Measurements from ENCODE around the gene TBX10. TPM values are rescaled to one million over a fixed set of nuclear protein-coding genes. Genes with fewer than 3 reads are reported as not detected.
"Not testable (repeated sequence)": the region's sequence is repeated elsewhere in the genome, so short reads cannot be mapped to it uniquely, and the experiment has no call there.

Gene TBX10
- total RNA-seq, 6 donors from 2014 or later: not detected

GRCh38 chr11:67593565-67593905 lies 46.0 kb downstream of the TBX10 start:
- Histone ChIP-seq H3K4me3 (no peak overlapping the region), H3K27me3 (no peaks in the 10 kb centered on the region), H3K9me3 (no peaks in the 10 kb centered on the region), H3K27ac (peak overlapping the region in 1 of 4 donors; percentile 24), H3K36me3 (peaks cover 0 to 7% (median 0%) of the 10 kb centered on the region in 4 donors), H3K4me1 (no peaks in the 10 kb centered on the region)
- DNase-seq (no peak), ATAC-seq (ENCODE audit: low FRiP score in 2 of 2) (no peak)
- 54 to 66% methylated on average over 3 of the region's 3 CpGs for WGBS, 2 donors
- TF ChIP-seq POLR2A (IDR thresholded peaks at IDR 0.05): no peak
- TF ChIP-seq EP300 (IDR thresholded peaks at IDR 0.05): no peak
- TF ChIP-seq POLR2AphosphoS5 (IDR thresholded peaks at IDR 0.05): no peak
- TF ChIP-seq, protein P1, sequence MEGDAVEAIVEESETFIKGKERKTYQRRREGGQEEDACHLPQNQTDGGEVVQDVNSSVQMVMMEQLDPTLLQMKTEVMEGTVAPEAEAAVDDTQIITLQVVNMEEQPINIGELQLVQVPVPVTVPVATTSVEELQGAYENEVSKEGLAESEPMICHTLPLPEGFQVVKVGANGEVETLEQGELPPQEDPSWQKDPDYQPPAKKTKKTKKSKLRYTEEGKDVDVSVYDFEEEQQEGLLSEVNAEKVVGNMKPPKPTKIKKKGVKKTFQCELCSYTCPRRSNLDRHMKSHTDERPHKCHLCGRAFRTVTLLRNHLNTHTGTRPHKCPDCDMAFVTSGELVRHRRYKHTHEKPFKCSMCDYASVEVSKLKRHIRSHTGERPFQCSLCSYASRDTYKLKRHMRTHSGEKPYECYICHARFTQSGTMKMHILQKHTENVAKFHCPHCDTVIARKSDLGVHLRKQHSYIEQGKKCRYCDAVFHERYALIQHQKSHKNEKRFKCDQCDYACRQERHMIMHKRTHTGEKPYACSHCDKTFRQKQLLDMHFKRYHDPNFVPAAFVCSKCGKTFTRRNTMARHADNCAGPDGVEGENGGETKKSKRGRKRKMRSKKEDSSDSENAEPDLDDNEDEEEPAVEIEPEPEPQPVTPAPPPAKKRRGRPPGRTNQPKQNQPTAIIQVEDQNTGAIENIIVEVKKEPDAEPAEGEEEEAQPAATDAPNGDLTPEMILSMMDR (IDR thresholded peaks at IDR 0.05): no peak

DNA sequence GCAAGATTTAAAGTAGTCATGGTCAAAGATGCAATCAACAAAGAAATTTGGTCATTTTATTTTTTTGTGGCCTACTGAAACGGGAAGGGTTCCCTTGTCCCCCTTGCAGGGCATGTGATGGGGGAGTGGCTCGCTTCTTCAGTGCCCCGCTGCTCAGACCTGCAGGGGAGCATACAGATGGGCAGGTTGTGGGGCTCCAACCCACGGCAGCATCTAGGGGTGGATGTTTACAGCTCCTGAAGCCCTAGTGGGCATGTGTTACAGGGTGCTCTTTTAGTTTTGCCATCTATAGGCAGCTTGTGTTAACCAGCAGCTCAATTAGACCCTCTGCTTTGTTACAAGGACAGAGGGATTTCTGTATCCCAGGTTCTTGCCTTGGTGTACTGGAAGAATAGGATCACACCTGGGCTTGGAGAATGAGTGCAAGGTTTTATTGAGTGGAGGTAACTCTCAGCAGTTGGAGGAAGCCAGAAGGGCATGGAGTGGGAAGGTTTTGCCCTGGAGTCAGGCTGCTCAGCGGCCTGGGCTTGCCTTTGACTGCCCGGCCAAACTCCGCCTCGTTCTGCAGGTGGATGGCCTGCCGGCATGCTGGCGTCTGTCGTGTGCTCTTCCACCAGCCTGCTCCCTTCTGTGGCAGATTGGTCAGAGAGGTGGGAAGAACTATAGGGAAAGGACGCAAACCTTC lies 46.5 kb downstream of the TBX10 start:
- Histone ChIP-seq H3K9me3 (no peaks in the 10 kb centered on the region), H3K4me3 (no peak overlapping the region), H3K36me3 (peaks cover 0 to 12% (median 4%) of the 10 kb centered on the region in 4 donors), H3K4me1 (no peaks in the 10 kb centered on the region), H3K27ac (no peak overlapping the region), H3K27me3 (no peaks in the 10 kb centered on the region)
- TF ChIP-seq POLR2AphosphoS5 (IDR thresholded peaks at IDR 0.05) (no peak), POLR2A (IDR thresholded peaks at IDR 0.05) (no peak), EP300 (IDR thresholded peaks at IDR 0.05) (no peak)
- TF ChIP-seq, protein P1 (IDR thresholded peaks at IDR 0.05): no peak
- DNase-seq (no peak), ATAC-seq (ENCODE audit: low FRiP score in 2 of 2) (no peak)
- WGBS, 2 donors: 70 to 76% methylated on average over 4 to 11 of the region's 12 CpGs

DNA sequence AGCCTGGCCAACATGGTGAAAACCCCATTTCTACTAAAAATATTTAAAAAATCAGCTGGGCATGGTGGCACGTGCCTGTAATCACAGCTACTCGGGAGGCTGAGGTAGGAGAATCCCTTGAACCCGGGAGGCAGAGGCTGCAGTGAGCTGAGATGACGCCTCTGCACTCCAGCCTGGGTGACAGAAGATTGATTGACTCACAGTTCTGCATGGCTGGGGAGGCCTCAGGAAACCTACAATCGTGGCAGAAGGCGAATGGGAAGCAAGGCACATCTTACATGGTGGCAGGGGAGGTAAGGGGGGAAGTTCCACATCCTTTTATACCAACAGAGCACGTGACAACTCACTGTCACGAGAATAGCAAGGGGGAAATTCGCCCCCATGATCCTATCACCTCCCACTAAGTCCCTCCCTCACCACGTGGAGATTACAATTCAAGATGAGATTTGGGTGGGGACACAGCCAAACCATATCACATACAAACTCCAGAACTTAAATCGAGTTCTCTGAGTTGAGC lies 50.6 kb downstream of the TBX10 start:
- not testable (repeated sequence) for ATAC-seq (ENCODE audit: low FRiP score in 2 of 2); H3K9me3 ChIP-seq; H3K27ac ChIP-seq; DNase-seq; H3K27me3 ChIP-seq; H3K4me3 ChIP-seq
- Histone ChIP-seq H3K4me1 (peaks cover 14 to 22% (median 18%) of the 10 kb centered on the region in 4 donors), H3K36me3 (peaks cover 0 to 40% (median 23%) of the 10 kb centered on the region in 4 donors)
- WGBS, 2 donors: 68 to 87% methylated on average over 8 to 11 of the region's 11 CpGs

DNA sequence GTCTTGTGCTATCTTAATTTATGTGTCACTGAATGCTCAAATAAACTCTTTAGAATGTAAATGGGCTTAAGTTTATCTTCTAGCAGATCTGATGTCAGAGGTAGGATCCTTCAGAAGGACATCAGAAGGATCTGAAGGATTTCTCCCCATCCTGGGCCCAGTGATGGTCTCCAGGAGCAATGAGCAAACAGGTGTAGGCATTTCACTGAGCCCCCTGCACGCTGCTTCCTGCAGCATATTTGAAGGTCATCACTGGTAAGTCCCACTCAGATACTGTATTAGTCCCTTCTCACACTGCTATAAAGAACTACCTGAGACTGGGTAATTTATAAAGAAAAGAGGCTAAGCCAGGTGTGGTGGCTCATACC lies 51.4 kb downstream of the TBX10 start:
- no peak for DNase-seq
- Histone ChIP-seq H3K9me3 (no peaks in the 10 kb centered on the region), H3K36me3 (peaks cover 0 to 40% (median 23%) of the 10 kb centered on the region in 4 donors), H3K27ac (no peak overlapping the region), H3K4me1 (peaks cover 14 to 22% (median 18%) of the 10 kb centered on the region in 4 donors), H3K27me3 (no peaks in the 10 kb centered on the region), H3K4me3 (no peak overlapping the region)
- no peak for ATAC-seq (ENCODE audit: low FRiP score in 2 of 2)
- 92 to 93% methylated on average over 1 of the region's 1 CpG for WGBS, 2 donors
- no peak for TF ChIP-seq EP300 (IDR thresholded peaks at IDR 0.05)
- TF ChIP-seq, protein P1 (IDR thresholded peaks at IDR 0.05): no peak
- no peak for TF ChIP-seq POLR2AphosphoS5 (IDR thresholded peaks at IDR 0.05)
- no peak for TF ChIP-seq POLR2A (IDR thresholded peaks at IDR 0.05)

DNA sequence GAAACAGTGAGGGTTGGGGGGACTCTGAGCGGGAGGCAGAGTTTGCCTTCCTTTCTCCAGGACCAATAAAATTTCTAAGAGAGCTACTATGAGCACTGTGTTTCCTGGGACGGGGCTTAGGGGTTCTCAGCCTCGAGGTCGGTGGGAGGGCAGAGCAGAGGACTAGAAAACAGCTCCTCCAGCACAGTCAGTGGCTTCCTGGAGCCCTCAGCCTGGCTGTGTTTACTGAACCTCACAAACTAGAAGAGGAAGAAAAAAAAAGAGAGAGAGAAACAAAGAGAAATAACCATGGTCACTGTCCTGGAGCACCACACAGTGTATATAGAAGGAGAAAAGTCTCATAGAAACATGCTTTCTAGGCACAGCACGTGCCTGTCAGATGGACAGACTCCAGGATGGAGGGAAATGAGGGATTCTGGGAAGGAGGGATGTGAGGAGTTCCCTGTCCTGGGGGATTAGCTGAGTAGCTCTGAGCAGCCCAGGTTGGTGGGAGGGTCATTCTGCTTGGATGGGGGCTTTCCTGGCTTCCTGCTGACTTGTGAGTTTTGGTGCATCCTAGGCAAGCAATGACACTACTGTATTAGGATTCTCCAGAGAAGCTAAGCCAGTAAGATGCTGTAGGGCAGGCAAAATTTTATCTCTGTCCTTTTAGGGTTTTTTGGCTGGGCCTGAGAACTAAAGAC lies 52.9 kb downstream of the TBX10 start:
- WGBS, 2 donors: 87 to 92% methylated on average over 4 to 5 of the region's 5 CpGs
- no peak for TF ChIP-seq POLR2A (IDR thresholded peaks at IDR 0.05)
- TF ChIP-seq, protein P1 (IDR thresholded peaks at IDR 0.05): no peak
- TF ChIP-seq POLR2AphosphoS5 (IDR thresholded peaks at IDR 0.05): no peak
- H3K27me3 ChIP-seq: no peaks in the 10 kb centered on the region
- peak overlapping the region in 1 of 4 donors; percentile 24 for H3K27ac ChIP-seq
- H3K9me3 ChIP-seq: no peaks in the 10 kb centered on the region
- ATAC-seq (ENCODE audit: low FRiP score in 2 of 2): no peak
- no peak overlapping the region for H3K4me3 ChIP-seq
- H3K36me3 ChIP-seq: peaks cover 0 to 40% (median 23%) of the 10 kb centered on the region in 4 donors
- DNase-seq: no peak
- peaks cover 21 to 30% (median 25%) of the 10 kb centered on the region in 4 donors for H3K4me1 ChIP-seq

Measured in upper lobe of left lung (tissue), 6 donors.